Stimulated activated memory B cell treated with anti-CD40 and anti-IgM and Interleukin-4, amounts not matched to agents 10 μg/mL and 1 μg/mL and 100 μg/mL, for 72 hours (primary cell): ENCODE measurements around the gene EPB41L1.

Source experiments
- ATAC-seq: fragments of 150-1000 bp; cut with Tn5 transposase; 2 replicates; pipeline ENCODE4 v1.10.0; 2021
- H3K27ac Mint-ChIP-seq: one replicate; pipeline ENCODE4 v1.8.0; 2022; ENCODE audit warnings: mild to moderate bottlenecking, mixed read lengths
- H3K27me3 Mint-ChIP-seq: one replicate; pipeline ENCODE4 v1.8.0; 2022; ENCODE audit warnings: mixed read lengths
- H3K36me3 Mint-ChIP-seq: one replicate; pipeline ENCODE4 v1.8.0; 2022; ENCODE audit warnings: mixed read lengths
- H3K4me1 Mint-ChIP-seq: one replicate; pipeline ENCODE4 v1.8.0; 2022; ENCODE audit warnings: mixed read lengths
- H3K4me3 Mint-ChIP-seq: one replicate; pipeline ENCODE4 v1.8.0; 2022; ENCODE audit warnings: mild to moderate bottlenecking, moderate library complexity, mixed read lengths
- H3K9me3 Mint-ChIP-seq: one replicate; pipeline ENCODE4 v1.8.0; 2022; ENCODE audit warnings: mixed read lengths

EPB41L1 gene

GRCh38 chr20:36235892-36236785 is 81.6 kb downstream of the EPB41L1 start, which contains the start of gene AAR2:
Gene AAR2 (plus strand): TSS chr20:36236478. CDS start chr20:36239869, 3,391 bp downstream.
- Mint-ChIP-seq H3K27me3 (peaks cover 13% of the 10 kb centered on the region), H3K4me1 (peaks cover 27% of the 10 kb centered on the region), H3K27ac (peak within 1 kb of the TSS; percentile 96), H3K36me3 (no peaks in the 10 kb centered on the region), H3K9me3 (no peaks in the 10 kb centered on the region), H3K4me3 (peak within 1 kb of the TSS; percentile 87)
- ATAC-seq = peak; percentile 93

GRCh38 chr20:36236786-36237121 is 82.2 kb downstream of the EPB41L1 start:
- peak overlapping the region; percentile 87 for H3K4me3 Mint-ChIP-seq
- ATAC-seq = no peak
- peak overlapping the region; percentile 96 for H3K27ac Mint-ChIP-seq
- H3K27me3 Mint-ChIP-seq = peaks cover 12% of the 10 kb centered on the region
- no peaks in the 10 kb centered on the region for H3K9me3 Mint-ChIP-seq
- H3K4me1 Mint-ChIP-seq = peaks cover 27% of the 10 kb centered on the region
- H3K36me3 Mint-ChIP-seq = no peaks in the 10 kb centered on the region

DNA sequence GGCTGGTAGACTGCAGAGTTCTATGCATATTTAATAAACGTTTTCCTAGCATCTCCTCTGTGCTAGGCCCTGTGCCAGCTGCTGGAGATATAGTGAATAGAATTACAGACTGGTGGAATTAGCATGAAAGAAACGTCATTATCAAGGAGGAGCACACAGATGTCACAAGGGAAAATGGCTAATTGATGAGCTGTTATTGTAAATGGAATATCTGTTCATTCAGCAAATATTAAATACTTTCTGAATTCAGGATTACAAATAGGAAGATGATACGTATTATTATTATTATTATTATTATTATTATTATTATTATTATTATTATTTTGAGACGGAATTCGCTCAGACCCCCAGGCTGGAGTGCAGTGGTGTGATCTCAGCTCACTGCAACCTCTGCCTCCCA is 82.9 kb downstream of the EPB41L1 start:
- no peak for ATAC-seq
- H3K36me3 Mint-ChIP-seq = no peaks in the 10 kb centered on the region
- H3K9me3 Mint-ChIP-seq = no peaks in the 10 kb centered on the region
- H3K4me1 Mint-ChIP-seq = peaks cover 27% of the 10 kb centered on the region
- H3K27me3 Mint-ChIP-seq = peaks cover 7% of the 10 kb centered on the region
- H3K4me3 Mint-ChIP-seq = peak overlapping the region; percentile 87
- peak overlapping the region; percentile 96 for H3K27ac Mint-ChIP-seq

DNA sequence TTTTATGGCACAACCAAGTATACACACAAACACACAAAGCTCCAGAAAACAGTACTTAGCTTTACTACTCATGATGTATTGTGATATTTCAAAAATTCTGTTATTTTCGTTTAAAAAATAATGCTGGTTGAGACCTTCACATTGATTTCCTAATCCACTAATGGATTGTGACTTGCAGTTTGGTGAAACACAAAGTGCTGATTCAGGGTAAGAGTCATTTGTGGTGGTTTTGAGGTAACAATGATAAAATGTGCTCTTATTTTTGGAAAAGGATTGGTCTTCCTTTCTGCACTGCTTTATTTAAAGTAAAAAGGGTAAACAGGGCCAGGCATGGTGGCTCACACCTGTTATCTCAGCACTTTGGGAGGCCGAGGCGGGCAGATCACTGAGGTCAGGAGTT is 83.6 kb downstream of the EPB41L1 start:
- Mint-ChIP-seq H3K27ac (no peak overlapping the region), H3K36me3 (no peaks in the 10 kb centered on the region), H3K9me3 (no peaks in the 10 kb centered on the region), H3K4me1 (peaks cover 27% of the 10 kb centered on the region), H3K27me3 (no peaks in the 10 kb centered on the region), H3K4me3 (no peak overlapping the region)
- no peak for ATAC-seq

DNA sequence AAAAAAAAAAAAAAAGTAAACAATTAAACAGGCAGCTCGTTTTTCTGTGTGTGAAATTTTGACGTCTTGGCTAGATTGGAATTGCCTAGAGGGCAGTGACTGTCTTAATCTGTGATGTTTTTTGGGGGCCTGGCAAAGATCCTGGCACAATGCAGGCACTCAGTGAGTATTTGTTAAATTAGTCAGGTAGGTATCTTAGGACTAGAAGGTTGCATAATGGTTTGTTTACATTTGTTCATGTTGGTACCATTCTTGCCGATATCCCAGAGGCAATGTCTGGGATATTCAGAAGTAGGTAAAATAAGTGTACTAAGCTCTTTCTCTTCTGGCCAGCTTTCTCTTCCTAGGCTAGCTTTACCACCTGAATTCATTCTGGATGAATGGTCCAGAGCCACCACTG is 84.2 kb downstream of the EPB41L1 start:
- Mint-ChIP-seq H3K4me3 (no peak overlapping the region), H3K4me1 (peaks cover 27% of the 10 kb centered on the region), H3K36me3 (no peaks in the 10 kb centered on the region), H3K27ac (no peak overlapping the region), H3K27me3 (no peaks in the 10 kb centered on the region), H3K9me3 (no peaks in the 10 kb centered on the region)
- ATAC-seq = no peak

- ATAC-seq = no peak
- Mint-ChIP-seq H3K4me1 (peaks cover 27% of the 10 kb centered on the region), H3K4me3 (no peak overlapping the region)
These were observed 85.5 kb downstream of the EPB41L1 start for GRCh38 chr20:36240076-36240475.

GRCh38 chr20:36241678-36242077 is 87.1 kb downstream of the EPB41L1 start:
- H3K36me3 Mint-ChIP-seq = peaks cover 11% of the 10 kb centered on the region
- no peak overlapping the region for H3K27ac Mint-ChIP-seq
- no peak overlapping the region for H3K4me3 Mint-ChIP-seq
- no peak for ATAC-seq
- H3K4me1 Mint-ChIP-seq = peaks cover 26% of the 10 kb centered on the region
- no peaks in the 10 kb centered on the region for H3K27me3 Mint-ChIP-seq
- H3K9me3 Mint-ChIP-seq = no peaks in the 10 kb centered on the region

More at GRCh38 chr20:36240076-36240475, 85.5 kb downstream of the EPB41L1 start:
- Mint-ChIP-seq H3K36me3 (peaks cover 4% of the 10 kb centered on the region), H3K9me3 (no peaks in the 10 kb centered on the region), H3K27ac (no peak overlapping the region), H3K27me3 (no peaks in the 10 kb centered on the region)

- peaks cover 29% of the 10 kb centered on the region for H3K36me3 Mint-ChIP-seq
- no peak for ATAC-seq
- no peak overlapping the region for H3K4me3 Mint-ChIP-seq
- peaks cover 17% of the 10 kb centered on the region for H3K4me1 Mint-ChIP-seq
- no peak overlapping the region for H3K27ac Mint-ChIP-seq
- H3K27me3 Mint-ChIP-seq = no peaks in the 10 kb centered on the region
- H3K9me3 Mint-ChIP-seq = no peaks in the 10 kb centered on the region
These were observed 89.2 kb downstream of the EPB41L1 start for GRCh38 chr20:36243726-36244125.

DNA sequence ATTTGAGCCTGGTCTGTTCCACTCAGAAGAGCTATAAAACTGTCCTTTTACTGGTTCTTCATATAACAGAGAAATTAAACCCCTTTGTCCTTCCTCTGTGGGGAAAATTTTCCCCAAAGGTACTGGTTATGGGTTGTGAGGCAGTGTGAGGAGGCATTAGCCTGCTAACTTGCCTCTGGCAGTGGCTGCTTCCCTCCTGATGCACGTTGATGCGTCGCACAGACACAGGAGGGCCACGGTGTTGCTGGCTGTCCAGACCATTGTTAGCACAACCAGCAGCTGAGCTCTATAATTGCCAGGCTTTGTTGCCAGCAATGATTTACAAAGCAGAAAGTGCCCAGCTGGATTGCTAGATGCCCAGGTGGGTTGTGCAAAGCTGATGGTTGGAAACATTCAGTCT is 91.9 kb downstream of the EPB41L1 start:
- Mint-ChIP-seq H3K27ac (no peak overlapping the region), H3K4me3 (no peak overlapping the region), H3K4me1 (peaks cover 14% of the 10 kb centered on the region), H3K36me3 (peaks cover 44% of the 10 kb centered on the region), H3K9me3 (no peaks in the 10 kb centered on the region), H3K27me3 (no peaks in the 10 kb centered on the region)
- ATAC-seq = no peak

DNA sequence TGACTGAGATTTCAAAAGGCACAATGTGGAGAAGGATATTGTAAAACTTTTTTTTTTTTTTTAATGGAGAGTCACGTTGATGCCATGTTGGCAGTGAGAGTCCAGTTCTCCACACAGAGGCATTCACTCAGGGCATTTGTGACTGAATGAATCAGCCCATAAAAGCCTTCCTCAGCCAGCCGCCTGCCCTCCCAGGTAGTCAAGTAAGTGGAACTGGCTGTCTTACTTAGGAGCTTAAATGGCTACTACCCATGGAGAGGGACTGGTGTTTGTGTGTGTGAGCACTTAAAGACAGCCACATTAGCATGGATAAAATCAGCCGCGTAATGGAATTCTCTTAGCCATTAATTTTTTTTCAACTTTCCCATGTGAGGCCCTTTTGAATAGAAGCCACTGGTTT is 94.3 kb downstream of the EPB41L1 start:
- Mint-ChIP-seq H3K36me3 (peaks cover 59% of the 10 kb centered on the region), H3K4me1 (peaks cover 14% of the 10 kb centered on the region), H3K4me3 (no peak overlapping the region), H3K27me3 (no peaks in the 10 kb centered on the region), H3K27ac (no peak overlapping the region), H3K9me3 (no peaks in the 10 kb centered on the region)
- no peak for ATAC-seq

DNA sequence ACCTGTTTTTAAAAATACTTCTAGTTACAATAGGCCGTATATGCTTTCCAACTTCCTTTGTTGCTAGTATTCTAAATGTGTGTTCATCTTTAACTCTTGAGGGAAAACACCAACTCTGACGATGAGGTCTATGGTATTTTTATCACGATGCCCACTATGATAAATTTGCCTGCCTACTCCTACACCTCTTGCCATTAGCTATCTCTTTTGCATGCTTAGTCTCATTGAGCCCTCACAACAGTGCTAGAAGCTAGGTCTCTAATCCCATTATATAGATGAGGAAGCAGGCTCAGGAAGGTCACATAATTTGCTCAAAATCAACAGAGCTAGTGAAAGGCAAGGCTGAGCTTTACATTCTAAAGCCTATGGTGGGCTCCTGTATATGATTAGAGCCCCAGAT is 94.9 kb downstream of the EPB41L1 start:
- Mint-ChIP-seq H3K27me3 (no peaks in the 10 kb centered on the region), H3K4me1 (peaks cover 14% of the 10 kb centered on the region), H3K27ac (no peak overlapping the region), H3K4me3 (no peak overlapping the region), H3K9me3 (no peaks in the 10 kb centered on the region), H3K36me3 (peaks cover 59% of the 10 kb centered on the region)
- no peak for ATAC-seq

GRCh38 chr20:36251426-36251825 is 96.9 kb downstream of the EPB41L1 start:
- Mint-ChIP-seq H3K4me1 (peaks cover 14% of the 10 kb centered on the region), H3K27me3 (no peaks in the 10 kb centered on the region), H3K27ac (no peak overlapping the region), H3K9me3 (no peaks in the 10 kb centered on the region), H3K4me3 (no peak overlapping the region), H3K36me3 (peaks cover 59% of the 10 kb centered on the region)
- no peak for ATAC-seq

- ATAC-seq = no peak
- Mint-ChIP-seq H3K36me3 (peaks cover 62% of the 10 kb centered on the region), H3K4me3 (no peak overlapping the region), H3K4me1 (peaks cover 14% of the 10 kb centered on the region), H3K9me3 (no peaks in the 10 kb centered on the region), H3K27me3 (no peaks in the 10 kb centered on the region), H3K27ac (no peak overlapping the region)
These were observed 98.0 kb downstream of the EPB41L1 start for GRCh38 chr20:36252511-36252910.

GRCh38 chr20:36253036-36253435 is 98.5 kb downstream of the EPB41L1 start:
- ATAC-seq = no peak
- Mint-ChIP-seq H3K27me3 (no peaks in the 10 kb centered on the region), H3K36me3 (peaks cover 57% of the 10 kb centered on the region), H3K4me1 (peaks cover 14% of the 10 kb centered on the region), H3K4me3 (no peak overlapping the region), H3K27ac (no peak overlapping the region), H3K9me3 (no peaks in the 10 kb centered on the region)

- H3K36me3 Mint-ChIP-seq = peaks cover 49% of the 10 kb centered on the region
- ATAC-seq = no peak
- no peaks in the 10 kb centered on the region for H3K9me3 Mint-ChIP-seq
- no peaks in the 10 kb centered on the region for H3K27me3 Mint-ChIP-seq
- H3K4me1 Mint-ChIP-seq = peaks cover 7% of the 10 kb centered on the region
- no peak overlapping the region for H3K4me3 Mint-ChIP-seq
- no peak overlapping the region for H3K27ac Mint-ChIP-seq
These were observed 99.5 kb downstream of the EPB41L1 start for GRCh38 chr20:36254076-36254475.

DNA sequence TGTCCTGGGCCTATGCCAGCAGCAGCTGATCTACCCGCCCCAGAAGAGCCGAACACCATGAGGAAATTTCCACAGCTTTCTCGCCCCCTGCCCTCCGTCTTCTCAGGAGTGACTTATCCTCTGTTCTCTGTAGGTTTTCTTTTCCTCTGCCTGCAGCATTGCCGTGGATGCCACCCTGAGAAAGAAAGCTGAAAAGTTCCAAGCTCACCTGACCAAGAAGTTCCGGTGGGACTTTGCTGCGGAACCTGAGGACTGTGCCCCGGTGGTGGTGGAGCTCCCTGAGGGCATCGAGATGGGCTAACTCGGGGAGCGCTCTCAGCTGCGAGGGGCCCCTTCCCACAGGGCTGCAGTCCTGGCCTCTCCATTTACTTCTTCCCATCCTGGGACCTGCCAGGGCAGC is 100.9 kb downstream of the EPB41L1 start:
- peaks cover 40% of the 10 kb centered on the region for H3K36me3 Mint-ChIP-seq
- no peak overlapping the region for H3K4me3 Mint-ChIP-seq
- no peaks in the 10 kb centered on the region for H3K9me3 Mint-ChIP-seq
- H3K27ac Mint-ChIP-seq = no peak overlapping the region
- no peaks in the 10 kb centered on the region for H3K27me3 Mint-ChIP-seq
- ATAC-seq = no peak
- no peaks in the 10 kb centered on the region for H3K4me1 Mint-ChIP-seq
